ENCODE data around the gene TBC1D16.

TBC1D16 gene, protein sequence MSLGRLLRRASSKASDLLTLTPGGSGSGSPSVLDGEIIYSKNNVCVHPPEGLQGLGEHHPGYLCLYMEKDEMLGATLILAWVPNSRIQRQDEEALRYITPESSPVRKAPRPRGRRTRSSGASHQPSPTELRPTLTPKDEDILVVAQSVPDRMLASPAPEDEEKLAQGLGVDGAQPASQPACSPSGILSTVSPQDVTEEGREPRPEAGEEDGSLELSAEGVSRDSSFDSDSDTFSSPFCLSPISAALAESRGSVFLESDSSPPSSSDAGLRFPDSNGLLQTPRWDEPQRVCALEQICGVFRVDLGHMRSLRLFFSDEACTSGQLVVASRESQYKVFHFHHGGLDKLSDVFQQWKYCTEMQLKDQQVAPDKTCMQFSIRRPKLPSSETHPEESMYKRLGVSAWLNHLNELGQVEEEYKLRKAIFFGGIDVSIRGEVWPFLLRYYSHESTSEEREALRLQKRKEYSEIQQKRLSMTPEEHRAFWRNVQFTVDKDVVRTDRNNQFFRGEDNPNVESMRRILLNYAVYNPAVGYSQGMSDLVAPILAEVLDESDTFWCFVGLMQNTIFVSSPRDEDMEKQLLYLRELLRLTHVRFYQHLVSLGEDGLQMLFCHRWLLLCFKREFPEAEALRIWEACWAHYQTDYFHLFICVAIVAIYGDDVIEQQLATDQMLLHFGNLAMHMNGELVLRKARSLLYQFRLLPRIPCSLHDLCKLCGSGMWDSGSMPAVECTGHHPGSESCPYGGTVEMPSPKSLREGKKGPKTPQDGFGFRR

DNA sequence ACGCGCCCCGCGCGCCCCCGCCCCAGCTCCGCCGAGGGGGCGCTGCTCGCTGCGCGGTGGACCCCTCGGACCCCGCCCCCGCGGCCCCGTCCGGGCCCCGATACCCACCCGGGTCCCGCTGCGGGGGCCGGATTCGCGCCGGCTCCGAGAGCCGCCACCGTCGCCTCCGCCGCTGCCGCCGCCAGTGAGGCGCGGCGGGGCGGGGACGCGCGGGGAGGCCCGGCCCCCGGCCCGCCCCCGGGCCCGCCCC lies at the start of gene TBC1D16:
Gene TBC1D16, minus strand, starts transcription at position 186 of the 250 bp plus-strand sequence. CDS start 22,325 bp downstream, outside the sequence.
- DNase-seq (ENCODE audit: low read depth): no peak

DNA sequence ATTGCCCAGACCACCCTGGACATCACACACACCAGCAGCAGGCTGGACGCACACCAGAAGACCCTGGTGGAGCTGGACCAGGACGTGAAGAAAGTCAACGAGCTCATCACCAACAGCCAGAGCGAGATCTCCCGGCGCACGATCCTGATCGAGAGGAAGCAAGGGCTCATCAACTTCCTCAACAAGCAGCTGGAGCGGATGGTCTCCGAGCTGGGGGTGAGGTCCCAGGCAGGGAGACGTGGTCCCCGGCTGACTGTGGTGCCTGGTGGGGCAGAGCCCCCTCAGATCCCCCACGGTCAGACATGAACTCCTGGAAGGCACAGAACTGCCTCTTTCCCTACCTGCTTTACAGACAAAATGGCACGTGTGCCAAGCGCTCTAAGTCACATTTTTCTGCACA lies 49.1 kb upstream of the TBC1D16 start:
- DNase-seq (ENCODE audit: low read depth): no peak

DNA sequence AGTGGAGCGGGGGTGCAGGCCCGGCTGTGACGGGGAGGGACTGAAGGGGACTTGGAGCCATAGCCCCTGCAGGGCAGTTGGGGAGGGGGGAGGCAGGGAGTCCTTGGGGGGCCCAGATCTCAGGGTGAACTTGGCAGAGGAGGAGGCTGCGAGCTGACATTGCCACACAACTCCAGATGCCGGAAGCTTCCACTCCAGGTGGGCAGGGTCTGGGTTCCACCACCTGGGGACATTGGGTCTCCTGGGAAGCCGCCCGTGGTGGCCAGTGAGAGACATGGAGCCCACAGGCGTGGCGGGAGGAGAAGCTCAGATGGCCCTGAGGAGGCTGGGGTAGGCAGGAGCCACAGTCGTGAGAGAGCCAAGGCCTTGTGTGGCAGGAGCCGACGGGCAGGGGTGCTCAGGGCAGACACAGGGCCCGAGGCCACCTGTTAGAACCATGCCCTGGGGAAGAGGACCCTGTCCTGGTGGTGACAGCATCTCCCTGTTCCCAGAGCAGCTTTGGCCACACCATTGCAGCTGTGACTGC lies 47.5 kb upstream of the TBC1D16 start:
- no peak for DNase-seq (ENCODE audit: low read depth)

DNA sequence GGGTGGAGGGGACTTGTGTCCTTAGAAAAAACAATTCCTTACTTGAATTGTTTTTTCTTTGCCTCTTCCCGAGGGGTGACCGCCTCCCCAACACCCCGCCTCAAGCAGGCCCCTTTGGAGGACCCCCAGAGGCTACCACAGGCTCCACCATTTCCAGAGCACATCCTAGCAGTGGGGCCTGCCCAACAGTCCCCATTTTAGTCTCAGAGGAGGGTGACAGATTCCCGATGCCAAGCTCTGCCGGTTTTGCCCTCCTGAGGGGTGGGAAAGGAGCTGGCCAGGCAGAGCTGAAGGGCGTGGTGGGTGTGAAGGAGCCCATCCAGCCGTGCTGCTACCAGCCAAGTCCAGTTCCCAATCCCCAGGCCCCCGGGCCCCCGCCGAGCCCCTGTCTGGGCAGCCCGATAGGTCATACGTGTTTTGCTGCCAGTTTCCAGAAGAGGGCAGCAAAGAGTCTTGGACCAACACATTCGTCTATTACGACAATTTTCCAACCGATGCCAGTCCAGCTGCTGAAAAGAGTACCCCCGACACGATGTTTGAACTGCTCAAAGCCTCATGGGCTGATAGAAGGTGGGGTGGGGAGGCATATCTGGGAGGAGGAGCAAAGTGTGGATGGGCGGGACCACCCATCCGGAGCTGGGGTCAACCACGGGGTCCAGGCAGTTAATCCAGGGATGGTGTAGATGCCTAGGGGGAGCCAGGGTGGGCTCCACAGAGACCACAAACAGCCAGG lies 46.9 kb upstream of the TBC1D16 start:
- peak; percentile 54 for DNase-seq (ENCODE audit: low read depth)

DNA sequence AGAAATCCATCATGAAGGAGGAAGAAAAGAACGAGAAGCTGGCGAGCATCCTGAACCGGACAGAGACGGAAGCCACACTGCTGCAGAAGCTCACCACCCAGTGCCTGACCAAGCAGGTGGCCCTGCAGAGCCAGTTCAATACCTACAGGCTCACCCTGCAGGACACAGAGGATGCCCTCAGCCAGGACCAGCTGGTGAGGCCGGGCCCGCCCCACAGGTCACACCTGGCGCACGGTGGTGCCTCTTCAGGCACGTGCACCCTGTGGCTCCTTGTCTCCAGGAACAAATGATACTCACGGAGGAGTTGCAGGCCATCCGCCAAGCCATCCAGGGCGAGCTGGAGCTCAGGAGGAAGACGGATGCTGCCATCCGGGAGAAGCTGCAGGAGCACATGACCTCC lies 45.9 kb upstream of the TBC1D16 start:
- DNase-seq (ENCODE audit: low read depth): no peak

DNA sequence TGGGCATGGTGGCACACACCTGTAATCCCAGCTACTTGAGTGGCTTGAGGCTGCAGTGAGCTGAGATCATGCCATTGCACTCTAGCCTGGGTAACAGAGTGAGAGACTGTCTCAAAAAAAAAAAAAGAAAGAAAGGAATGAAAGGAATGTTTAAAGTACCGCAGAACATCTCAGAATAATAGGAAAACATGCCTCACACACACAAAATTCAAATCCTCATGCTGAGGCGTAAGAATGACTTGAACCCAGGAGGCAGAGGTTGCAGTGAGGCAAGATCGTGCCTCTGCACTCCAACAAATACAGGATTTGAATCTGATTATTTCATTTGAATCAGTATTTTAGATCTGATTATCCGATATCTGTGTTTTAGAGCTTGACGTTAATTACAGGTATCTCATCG lies 44.4 kb upstream of the TBC1D16 start:
- DNase-seq (ENCODE audit: low read depth): no peak

DNA sequence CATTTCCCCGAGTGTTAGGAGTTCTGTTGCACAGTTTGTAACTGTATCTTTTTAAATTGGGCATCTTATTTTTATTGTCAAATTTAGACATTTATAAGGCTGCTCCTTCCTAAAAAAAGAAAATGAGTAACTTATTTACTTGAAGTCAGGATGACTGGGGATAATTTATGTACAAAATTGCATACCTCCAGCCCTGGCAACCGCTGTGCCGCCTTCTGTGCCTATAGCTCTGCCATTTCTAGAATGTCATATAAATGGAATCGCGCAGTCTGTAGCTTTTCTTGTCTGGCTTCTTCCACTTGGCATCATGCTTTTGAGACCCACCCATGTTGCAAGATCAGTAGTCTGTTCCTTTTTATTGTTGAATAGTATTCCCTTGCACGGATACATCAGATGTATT lies 36.7 kb upstream of the TBC1D16 start:
- no peak for DNase-seq (ENCODE audit: low read depth)

DNA sequence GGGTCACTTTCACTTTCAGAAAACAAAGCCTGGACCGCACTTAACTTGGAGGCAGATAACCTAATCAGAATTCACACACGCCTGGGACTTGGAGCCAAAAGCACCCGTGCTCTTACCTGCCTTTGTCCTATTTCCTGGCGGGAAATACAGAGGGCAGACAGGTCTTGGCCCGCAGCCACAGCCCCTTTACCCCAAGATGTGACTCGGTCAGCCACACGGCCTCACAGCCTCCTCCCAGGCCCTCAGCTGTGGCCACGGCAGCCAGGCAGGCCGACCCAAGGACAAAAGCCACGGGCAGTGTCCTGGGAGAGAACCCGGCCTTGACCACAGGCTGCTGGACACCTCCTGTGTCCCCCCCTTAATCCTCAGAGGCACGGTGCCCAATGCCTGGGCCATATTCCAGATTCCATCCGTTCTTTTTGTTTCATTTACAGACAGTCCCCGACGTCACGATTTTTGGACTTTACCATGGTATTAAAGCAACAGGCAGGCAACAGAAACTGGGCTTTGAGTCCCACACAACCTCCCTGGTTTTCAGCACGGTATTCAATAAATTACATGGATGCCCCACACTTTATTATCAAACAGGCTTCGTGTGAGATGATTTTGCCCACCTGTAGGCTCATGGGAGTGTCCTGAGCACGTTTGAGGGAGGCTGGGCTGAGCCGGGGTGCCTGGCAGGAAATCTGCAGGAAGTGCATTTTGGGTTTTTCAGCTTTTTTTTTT lies 35.6 kb upstream of the TBC1D16 start:
- no peak for DNase-seq (ENCODE audit: low read depth)

DNA sequence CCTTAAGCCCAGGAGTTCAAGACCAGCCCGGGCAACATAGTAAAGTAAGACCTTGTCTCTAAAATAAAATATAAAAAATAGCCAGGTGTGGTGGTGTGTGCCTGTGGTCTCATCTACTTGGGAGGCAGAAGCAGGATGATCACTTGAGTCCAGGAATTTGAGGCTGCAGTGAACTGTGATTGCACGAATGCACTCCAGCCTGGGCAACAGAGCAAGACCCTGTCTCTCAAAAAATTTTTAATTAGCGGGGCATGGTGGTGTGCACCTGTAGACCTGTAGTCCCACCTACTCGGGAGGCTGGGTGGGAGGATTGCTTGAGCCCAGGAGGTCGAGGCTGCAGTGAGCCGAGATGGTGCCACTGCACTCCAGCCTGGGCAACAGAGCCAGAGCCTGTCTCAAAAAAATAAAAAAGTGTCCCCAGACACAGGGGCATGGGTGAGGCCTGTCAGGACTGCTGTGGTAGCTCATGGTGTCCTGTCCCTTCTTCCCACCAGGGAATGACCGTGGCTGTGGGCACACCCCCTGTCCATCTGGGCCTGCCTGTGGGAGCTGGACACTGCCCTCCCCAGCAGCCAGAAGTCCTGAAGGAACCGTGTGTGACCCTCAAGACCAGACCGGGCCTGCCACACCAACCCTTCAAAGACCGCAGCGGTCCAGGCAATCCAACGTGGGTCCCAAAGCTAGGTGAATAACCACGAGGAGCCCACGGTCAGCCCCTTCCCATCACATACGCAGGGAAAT lies 34.9 kb upstream of the TBC1D16 start:
- no peak for DNase-seq (ENCODE audit: low read depth)

DNA sequence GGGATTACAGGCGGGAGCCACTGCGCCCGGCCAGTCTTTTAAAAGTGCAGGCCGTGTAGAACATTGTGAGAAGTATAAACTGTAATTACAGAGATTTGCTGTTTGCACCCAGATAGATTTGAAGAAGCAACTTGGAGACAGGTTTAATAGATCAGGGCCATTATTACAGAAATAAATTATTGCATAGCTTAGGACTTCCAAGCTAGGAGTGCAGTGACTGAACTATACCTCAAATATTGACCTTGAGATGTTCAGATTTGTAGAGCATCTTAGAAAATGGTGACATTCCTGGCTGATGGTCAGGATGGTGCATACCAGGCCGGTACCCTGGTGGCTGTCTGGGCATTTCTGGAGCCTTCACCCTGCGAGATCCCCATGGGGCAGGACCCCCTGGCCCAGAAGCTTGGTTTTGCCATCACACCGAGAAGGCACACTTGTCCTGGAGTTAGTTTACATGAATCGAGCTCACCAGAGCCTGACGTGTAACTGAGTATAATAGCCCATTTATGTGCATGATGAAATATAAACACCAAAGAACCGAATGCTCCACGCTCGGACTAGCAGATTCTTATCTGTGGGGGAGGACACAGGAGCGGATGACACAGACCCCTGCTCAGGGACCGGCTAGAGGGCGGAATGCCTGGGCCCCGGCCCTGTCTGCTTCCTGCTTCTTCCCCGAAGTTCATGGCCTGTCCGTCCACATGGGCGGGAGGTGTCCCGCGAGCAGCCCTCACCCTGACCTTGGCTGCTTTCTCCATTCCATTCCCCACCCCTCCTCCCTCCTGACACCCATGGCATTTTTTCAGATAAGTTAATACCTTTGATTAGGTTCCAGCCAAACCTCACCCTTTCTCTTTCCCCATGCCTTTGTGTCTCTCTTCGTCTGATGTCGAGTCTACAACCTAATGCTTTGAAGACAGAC lies 32.9 kb upstream of the TBC1D16 start:
- DNase-seq (ENCODE audit: low read depth): no peak

DNA sequence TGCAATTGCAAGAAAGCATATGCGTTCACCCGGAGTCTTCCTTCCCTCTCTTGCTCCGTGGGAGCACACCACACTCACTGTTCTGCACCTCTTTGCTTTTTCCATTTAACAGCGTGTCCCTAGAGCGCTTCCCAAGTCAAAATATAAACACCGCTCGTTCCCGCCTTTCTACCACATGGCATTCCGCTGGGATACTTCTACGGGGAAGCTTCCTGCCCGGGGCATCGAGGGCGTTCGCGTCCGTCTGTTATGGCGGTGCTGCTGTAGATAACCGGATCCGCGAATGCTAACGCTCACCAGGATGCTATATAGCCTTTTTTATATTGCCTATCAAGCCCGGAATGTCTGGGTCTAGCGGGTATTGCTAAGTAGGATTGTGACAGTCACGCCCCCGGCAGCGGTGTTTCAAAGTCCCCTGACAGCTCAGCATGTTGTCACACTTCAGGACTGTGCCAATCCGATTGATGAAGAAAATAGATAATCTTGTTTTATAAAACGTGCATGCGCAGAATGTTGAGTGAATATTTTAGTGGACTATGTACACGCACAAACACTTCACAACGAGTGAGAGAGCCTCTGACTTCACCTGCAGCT lies 31.8 kb upstream of the TBC1D16 start:
- DNase-seq (ENCODE audit: low read depth): no peak

DNA sequence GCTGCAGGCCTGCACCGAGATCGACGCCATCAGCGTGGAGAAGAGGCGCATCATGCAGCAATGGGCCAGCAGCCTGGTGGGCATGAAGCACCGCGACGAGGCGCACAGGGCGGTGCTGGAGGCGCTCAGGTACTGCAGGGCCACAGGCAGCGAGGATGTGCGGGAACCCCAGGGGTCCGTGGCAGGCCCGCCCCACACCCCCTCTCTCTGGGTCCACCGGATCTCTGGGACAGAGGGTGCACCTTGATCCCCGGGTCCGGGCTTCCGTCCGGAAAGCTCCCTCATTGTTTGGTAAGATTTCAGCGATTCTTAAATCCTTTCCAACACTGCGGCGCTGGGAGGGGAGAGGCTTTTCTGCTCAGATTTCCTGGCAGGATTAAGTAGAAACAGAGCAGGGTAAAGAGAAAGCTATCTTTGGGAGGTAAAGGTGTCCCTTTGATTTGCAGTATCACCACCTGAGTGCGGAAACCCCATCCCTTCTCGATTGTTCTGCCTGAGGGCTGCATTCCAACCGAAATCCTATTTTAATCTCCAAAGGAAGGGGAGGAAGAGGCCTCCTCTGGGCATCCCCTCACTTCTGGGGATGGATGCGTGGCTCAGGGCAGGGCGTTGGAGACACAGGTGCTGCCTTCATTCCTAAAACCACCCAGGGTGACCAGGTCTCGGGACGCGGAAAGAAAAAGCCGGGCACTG lies 30.0 kb upstream of the TBC1D16 start:
- no peak for DNase-seq (ENCODE audit: low read depth)

DNA sequence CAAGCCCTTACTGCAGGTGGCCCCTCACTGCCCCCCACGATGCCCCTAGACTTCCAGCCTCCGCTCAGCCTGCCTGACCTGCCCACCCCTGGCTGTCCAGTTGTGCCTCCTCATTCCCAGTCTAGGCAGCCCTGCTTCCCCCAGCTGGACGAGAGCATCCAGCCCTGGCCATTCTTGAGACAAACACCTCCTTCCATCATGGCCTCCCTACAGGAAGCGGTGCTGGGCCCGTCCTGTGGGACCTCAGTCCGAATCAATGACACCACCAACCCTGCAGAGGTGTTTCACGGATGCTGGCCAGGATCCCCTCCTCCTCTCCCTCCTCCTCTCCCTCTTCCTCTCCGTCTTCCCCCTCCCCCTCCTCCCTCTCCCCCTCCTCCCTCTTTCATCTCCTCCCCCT lies 29.0 kb upstream of the TBC1D16 start:
- DNase-seq (ENCODE audit: low read depth): no peak

DNA sequence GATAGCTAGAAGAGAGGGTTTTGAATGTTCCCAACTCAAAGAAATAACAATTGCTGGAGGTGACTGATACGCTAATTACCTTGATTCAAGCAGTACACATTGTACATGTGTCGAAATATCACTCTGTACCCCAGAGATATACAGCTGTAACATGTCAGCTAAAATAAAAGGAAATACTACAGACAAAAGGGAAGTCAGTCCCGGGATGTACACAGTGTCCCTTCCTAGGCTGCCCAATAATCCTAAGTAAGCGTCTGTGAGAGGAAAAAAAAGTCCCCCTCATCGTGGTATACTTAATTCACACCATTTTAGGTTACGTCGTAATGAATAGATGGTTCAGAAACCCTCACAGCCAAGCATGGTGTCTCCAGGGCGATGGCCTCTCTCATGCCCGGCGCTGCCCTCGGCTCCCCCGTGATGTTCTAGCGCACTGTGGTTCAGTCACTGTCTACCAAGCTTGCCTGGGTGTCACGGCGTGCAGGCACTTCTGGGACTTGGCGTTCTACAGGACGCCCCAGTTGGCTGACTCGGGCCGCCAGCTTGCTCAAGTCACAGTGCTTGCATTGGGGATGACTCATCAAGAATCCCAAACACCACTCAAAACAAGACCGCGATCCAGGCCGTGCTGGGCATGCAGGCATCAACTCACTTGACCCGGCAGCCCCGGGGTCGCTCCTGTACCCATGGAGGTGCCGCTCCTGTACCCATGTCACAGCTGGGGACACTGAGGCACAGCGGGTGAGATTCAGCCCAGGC lies 28.3 kb upstream of the TBC1D16 start:
- no peak for DNase-seq (ENCODE audit: low read depth)

DNA sequence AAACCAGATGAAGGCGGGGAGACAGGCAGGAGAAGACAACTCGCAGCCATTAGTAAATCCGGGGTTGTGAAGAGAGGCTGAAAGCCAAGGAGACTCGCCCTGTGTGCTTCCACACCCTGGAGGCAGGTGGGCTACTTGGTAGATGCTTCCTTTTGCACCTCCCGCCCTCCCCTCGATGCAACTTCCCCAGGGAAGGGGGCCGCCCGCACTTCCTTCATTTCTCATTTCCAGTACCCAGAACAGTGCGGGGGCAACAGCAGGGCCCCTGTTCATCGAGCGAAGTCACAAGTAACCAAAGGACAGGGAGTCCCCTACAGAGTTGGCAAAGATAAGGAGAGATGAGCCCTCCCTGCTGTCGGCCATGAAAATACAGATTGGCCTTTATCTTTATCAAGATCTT lies 25.7 kb upstream of the TBC1D16 start:
- DNase-seq (ENCODE audit: low read depth): no peak

DNA sequence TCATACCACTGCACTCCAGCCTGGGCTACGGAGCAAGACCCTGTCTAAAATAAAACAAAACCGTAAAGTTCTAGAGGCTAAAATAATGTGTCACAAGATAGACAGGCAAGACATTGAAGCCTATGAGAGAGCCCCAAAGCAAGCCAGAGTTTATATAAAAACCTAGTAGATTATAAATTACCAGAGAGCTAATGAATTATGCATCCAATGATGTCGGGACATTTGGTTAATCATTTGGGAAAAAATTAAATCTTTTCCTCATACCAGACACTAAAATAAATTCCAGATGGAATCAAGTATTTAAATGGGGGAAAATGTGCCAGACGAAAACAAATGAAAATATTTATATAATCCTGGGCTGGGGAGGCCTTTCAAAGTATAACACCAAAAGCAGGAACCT lies 25.0 kb upstream of the TBC1D16 start:
- DNase-seq (ENCODE audit: low read depth): no peak

DNA sequence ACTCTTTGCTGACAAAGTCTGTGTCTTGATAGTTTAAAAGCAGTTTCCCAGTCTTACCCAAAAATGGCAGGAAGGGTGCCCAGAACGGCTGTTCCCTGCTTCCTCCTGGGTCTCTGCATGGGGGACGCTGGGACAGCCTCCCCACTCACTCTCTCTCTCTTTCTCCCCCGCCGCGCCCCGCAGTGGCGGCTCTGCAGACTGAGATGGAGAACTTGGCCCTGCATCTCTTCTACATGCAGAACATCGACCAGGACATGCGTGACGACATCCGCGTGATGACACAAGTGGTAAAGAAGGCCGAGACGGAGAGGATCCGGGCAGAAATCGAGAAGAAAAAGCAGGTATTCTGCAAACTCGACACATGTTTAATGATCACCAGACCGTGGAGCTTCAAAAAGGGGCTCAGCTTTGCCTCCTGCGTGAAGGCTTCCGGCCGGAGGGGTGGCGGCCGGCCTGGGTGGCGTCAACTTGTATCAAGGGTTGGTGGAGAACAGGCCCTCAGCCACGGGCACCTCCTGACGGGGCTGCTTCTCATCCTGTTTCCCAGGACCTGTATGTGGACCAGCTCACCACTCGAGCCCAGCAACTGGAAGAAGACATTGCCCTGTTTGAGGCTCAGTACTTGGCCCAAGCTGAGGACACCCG lies 22.8 kb upstream of the TBC1D16 start:
- no peak for DNase-seq (ENCODE audit: low read depth)

DNA sequence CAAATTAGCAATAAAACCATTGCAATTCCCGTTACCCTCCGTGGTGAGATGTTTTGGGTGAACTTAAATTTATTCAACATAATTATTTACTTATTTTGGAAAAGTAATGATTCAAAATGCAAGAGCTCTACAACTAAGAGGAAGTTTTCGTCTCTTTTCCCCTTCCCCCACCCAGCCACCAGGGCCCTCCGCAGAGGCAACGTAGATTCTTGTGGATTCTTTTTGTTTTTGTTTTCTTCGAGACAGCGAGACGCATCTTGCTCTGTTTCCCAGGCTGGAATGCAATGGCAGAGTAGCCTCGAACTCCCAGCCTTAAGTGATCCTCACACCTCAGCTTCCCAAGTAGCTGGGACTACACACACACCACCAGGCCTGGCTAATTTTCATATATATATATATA lies 19.9 kb upstream of the TBC1D16 start:
- no peak for DNase-seq (ENCODE audit: low read depth)
